Activated CD8-positive, alpha-beta memory T cell treated with anti-CD3 and anti-CD28 coated beads, Interleukin-2, amount 50 U/mL, for 4 hours (primary cell): ENCODE data around the gene HAP1.
"Not testable (repeated sequence)": the region's sequence is repeated elsewhere in the genome, so short reads cannot be mapped to it uniquely, and the experiment has no call there.

Experiments
- DNase-seq: peaks from one replicate; pipeline ENCODE4 v3.0.0-alpha.2; 2020

The HAP1 gene

DNA sequence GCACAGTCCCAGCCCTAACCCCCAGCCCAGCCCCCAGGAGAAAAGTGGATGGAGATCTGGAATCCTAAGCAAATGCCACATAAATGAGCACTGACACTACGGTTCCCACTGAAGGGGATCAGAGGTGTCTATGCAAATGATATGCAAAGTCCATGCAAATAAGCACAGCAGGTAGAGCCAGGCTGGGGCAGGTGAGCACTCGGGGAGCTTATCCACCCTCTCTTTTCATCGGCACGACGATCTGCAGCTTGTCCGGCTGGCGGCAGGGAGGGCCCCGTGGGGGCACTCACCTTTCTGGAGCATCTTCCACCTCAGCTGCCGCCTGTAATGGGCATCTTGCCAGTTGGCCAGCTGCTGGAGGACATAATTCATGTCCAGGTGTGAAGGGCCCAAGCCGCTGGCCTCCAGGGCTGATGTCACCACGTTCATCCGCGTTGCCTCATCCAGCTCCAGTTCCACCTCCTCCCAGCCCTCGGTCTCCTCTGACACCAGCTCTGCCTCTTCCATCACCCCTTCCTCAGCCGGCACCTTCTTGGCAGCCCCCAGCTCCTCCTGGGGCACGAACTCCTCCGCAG, 9.9 kb downstream of the HAP1 start:
- no peak for DNase-seq

GRCh38 chr17:41723801-41724475, 10.5 kb downstream of the HAP1 start:
- DNase-seq = no peak

- no peak for DNase-seq
Observed at GRCh38 chr17:41722231-41722630, 12.2 kb downstream of the HAP1 start.

- DNase-seq = no peak
Observed at GRCh38 chr17:41718287-41718645, 16.2 kb downstream of the HAP1 start.

GRCh38 chr17:41717408-41718286, 16.8 kb downstream of the HAP1 start:
- no peak for DNase-seq

- no peak for DNase-seq
Observed at GRCh38 chr17:41711669-41712400, 22.6 kb downstream of the HAP1 start, which contains the start of gene GAST. Gene GAST, plus strand, starts transcription at chr17:41712331. Its CDS starts 3,106 bp downstream, at chr17:41715437.

DNA sequence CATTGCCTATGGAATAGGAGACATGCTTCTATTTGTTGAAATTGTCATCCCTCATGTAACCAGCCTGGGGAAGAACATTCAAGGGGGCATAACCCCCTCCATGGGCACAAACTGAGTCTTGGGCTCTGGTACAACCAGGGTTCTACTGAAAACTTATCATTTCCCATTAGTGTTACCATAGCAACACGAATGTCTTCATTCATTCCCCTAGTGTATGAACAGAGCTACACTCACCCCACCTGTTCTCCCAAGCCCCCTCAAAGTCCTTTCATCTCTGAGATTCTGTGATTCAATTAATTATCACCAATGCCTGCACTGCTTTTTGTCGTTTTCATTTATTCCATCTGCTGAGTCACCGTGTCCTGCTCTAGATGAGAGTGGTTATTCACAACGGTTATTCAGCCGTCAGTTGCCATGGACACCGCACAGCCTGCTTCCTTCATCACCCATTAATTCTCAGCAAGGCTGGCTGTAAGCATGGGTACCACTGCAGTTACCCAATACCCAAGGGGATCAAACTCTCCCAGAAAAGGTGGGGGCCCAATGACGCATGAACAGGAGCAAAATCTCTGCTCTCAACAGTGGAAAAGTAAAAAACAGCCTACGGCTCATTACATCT, 23.9 kb downstream of the HAP1 start:
- no peak for DNase-seq

GRCh38 chr17:41707803-41708669, 26.4 kb downstream of the HAP1 start:
- DNase-seq = no peak

DNA sequence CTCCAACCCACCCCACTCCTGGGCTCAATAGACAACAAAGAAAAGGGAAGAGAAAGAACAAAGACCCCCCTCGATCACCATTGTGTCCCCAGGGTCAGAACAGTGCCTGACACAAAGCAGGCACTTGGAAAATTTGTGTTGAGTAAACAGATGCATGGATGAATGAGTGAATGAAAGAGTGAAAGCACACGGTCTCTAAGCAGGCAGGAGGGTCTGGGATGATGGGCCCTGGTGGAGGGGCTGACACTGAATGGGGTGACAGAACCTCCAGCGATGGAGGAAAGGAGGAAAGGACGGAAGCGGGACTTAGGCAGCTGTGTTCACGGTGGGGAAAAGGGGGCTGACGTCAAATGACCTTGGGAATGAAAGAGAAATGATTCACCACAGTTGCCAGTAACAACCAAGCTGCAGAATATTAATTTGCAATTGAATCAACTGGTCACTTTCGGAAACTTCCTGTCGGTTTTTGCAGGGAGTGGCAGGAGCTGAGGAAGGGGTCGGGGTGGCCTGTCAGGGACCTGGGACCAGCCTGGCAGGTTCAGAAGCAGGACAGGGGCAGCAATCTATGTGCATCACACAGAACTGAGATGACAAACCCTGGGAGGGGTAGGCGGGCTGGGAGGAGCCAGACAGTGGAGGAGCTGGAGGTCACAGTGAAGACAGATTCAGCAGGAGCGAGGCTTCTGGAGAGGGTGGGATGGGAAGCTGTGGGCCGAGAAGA, 29.0 kb downstream of the HAP1 start:
- no peak for DNase-seq

DNA sequence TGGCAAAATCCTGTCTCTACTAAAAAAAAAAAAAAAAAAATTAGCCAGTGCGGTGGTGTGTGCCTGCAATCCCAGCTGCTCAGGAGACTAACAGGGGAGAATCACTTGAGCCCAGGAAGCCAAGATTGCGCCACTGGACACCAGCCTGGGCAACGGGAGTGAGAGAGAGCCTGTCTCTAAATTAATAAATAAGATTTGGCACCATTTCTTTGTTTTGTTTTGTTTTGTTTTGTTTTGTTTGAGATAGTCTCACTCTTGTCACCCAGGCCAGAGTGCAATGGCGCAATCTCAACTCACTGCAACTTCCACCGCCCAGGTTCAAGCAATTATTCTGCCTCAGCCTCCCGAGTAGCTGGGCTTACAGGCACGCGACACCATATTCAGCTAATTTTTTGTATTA, 31.7 kb downstream of the HAP1 start:
- no peak for DNase-seq

DNA sequence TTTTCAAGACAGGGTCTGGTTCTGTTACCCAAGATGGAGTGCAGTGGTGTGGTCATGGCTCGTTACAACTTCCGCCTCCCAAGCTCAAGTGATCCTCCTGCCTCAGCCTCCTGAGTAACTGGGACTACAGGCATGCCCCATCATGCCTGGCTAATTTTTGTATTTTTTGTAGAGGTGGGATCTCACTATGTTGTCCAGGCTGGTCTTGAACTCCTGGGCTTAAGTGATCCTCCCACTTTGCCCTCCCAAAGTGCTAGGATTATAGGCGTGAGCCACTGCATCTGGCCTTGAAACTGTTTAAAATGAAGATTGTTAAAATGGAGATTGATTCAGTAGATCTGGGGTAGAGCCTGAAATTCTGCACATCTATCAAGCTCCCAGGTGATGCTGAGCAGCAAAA, 33.6 kb downstream of the HAP1 start:
- not testable (repeated sequence) for DNase-seq

- no peak for DNase-seq
Observed at GRCh38 chr17:41697122-41697962, 37.1 kb downstream of the HAP1 start.

DNA sequence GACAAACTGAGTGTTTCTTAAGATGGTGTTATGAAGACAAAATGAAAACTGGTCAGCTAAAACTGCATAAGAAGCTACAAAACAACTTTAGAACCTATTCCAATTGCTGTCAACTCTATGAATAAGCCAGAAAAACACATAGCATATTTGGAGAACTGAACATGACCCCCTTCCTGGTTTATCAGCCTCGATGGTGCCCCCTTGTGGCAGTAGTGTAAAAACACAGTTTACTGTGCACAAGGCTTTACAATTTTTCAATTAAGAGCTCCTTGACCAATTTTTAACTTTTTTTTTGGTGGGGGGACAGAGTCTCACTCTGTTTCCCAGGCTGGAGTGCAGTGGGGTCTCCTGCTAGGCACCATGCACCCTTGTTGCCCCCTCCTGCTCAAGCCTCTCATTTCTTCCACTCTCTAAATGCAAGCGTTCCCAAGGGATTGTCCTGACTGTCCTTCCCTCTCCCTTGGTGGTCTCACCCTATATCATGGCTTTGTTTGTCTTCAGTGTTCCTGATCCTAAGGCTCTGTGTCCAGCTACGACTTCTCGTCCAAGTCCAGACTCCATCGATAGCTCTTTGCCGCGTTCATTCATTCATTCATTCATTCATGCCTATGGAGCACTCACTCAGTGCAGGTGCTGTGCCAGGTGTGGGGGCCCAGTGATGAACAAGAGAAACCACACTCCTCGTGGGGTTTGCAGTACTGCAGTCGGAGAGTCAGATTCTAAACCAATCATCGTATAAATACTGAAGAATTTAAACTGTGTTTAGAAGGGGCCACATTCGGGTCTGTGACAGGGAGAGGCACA, 38.3 kb downstream of the HAP1 start:
- peak; percentile 74 for DNase-seq

DNA sequence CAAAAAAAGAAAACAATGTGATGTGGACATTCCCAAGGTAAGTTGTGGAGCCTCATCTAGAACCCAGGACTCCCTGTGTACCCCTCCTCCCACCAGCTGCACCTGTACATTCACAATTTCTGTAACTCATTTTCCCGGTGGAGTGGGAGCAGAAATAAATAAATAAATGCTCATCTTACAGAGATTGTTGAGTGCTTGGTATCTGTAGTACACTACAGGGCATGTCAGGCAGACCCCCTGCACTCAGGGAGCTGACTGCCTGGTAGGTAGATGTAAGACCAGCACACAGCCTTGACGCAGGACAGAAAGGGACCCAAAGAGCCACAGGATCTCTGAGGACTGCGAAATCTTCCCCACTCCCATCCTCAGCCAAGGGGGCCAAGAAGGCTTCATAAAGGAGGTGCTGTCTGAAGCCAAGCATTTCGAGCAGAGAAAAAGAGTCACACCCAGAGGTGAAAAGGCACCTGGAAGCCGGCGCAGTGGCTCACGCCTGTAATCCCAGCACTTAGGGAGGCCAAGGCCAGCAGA, 39.2 kb downstream of the HAP1 start:
- DNase-seq = no peak

GRCh38 chr17:41692722-41693521, 41.5 kb downstream of the HAP1 start:
- DNase-seq = no peak

GRCh38 chr17:41691031-41691777, 43.2 kb downstream of the HAP1 start:
- DNase-seq = no peak

GRCh38 chr17:41690497-41690896, 43.9 kb downstream of the HAP1 start:
- DNase-seq = no peak
